GM06990 (cell line): ENCODE results near the gene WNT10A.

Experiments used
- DNase-seq: peaks from one replicate; pipeline ENCODE4 v3.0.0-alpha.2; 2011; ENCODE audit not compliant: insufficient read length; ENCODE audit errors: extremely low read depth
- H3K27me3 ChIP-seq: replicated peaks from 2 replicates; pipeline ENCODE4 v1.6.0; 2011; ENCODE audit warnings: low read length; ENCODE audit not compliant: control insufficient read depth, insufficient read depth
- H3K36me3 ChIP-seq: 2 replicates; pipeline ENCODE4 v1.5.1; 2011; ENCODE audit warnings: low read length; ENCODE audit not compliant: control insufficient read depth, insufficient read depth
- H3K4me3 ChIP-seq: replicated peaks from 2 replicates; pipeline ENCODE4 v1.5.1; 2011; ENCODE audit warnings: low read depth, mild to moderate bottlenecking, control low read depth, low read length
- CTCF ChIP-seq: IDR thresholded peaks from 2 replicates; pipeline ENCODE4 v1.5.1; 2011; ENCODE audit warnings: low read length, control low read depth, mild to moderate bottlenecking, inconsistent platforms; ENCODE audit not compliant: insufficient read depth, poor library complexity, severe bottlenecking

The WNT10A gene

GRCh38 chr2:218855305-218856166 is 25.1 kb upstream of the WNT10A start:
- H3K4me3 ChIP-seq = no peak overlapping the region
- peaks cover 4% of the 10 kb centered on the region for H3K27me3 ChIP-seq
- no peaks in the 10 kb centered on the region for H3K36me3 ChIP-seq
- TF ChIP-seq CTCF = no peak
- no peak for DNase-seq

GRCh38 chr2:218856167-218856895 is 24.3 kb upstream of the WNT10A start:
- Histone ChIP-seq H3K4me3 (no peak overlapping the region), H3K36me3 (no peaks in the 10 kb centered on the region), H3K27me3 (peaks cover 6% of the 10 kb centered on the region)
- no peak for DNase-seq
- no peak for TF ChIP-seq CTCF

DNA sequence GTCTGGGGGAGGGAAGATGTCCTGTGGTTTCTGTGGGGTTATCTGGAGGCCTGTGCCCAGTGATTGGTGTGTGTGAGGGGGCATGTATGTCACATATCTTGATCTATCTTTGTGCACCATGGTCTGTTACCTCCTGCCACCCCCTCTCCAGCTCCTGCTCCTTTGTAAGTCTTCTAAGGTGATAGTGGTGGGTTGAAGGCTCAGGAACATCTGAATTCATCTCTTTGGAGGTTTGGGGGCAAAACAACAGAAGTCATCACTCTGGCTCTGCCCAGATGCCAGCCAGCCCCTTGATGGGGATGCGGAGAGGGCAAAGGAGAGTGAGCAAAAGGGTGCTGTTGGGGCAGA is 23.8 kb upstream of the WNT10A start:
- Histone ChIP-seq H3K36me3 (no peaks in the 10 kb centered on the region), H3K27me3 (peaks cover 6% of the 10 kb centered on the region), H3K4me3 (no peak overlapping the region)
- no peak for TF ChIP-seq CTCF
- DNase-seq = no peak

GRCh38 chr2:218857371-218858137 is 23.1 kb upstream of the WNT10A start:
- no peak overlapping the region for H3K4me3 ChIP-seq
- no peak for TF ChIP-seq CTCF
- H3K36me3 ChIP-seq = no peaks in the 10 kb centered on the region
- no peak for DNase-seq
- peaks cover 6% of the 10 kb centered on the region for H3K27me3 ChIP-seq

GRCh38 chr2:218858138-218858445 is 22.6 kb upstream of the WNT10A start:
- peaks cover 6% of the 10 kb centered on the region for H3K27me3 ChIP-seq
- TF ChIP-seq CTCF = no peak
- DNase-seq = no peak

More at GRCh38 chr2:218858138-218858445, 22.6 kb upstream of the WNT10A start:
- Histone ChIP-seq H3K36me3 (no peaks in the 10 kb centered on the region), H3K4me3 (no peak overlapping the region)
